ENCODE data around the gene HAGHL.

DNA sequence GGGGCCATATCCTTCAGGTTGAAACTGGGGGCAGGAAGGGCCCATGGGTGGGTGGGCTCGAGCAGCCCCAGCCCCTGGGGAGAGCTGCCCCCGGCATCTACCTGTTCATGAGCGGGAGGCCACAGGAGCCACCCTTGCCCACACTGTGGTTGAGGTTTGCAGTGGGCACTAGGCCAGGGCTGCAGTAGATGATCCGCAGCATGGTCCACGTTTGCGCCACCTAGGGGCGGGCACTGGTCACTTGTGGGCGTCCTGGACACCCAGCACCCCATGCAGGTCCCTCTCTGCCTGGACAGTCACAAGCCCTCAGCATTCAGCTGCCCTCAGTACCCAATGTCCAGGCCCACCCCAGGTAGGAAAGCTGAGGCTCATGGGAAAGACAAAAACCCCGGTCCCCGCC is 40.9 kb upstream of the HAGHL start:
- TF ChIP-seq CTCF (IDR thresholded peaks at IDR 0.05): peak; percentile 60; the same call in 2 of the 3 replicates
- no peak for TF ChIP-seq POLR2A (IDR thresholded peaks at IDR 0.05; ENCODE audit: low read length)
- no peak for TF ChIP-seq RARB (CRISPR knock-in tag; IDR thresholded peaks at IDR 0.05)
- no peak for TF ChIP-seq MYC (IDR thresholded peaks at IDR 0.05; ENCODE audit: borderline replicate concordance, low read length)
- TF ChIP-seq ZNF302 (CRISPR knock-in tag; IDR thresholded peaks at IDR 0.05): no peak
- TF ChIP-seq NR3C1 (IDR thresholded peaks at IDR 0.05): no peak
- TF ChIP-seq USF2 (IDR thresholded peaks at IDR 0.05): no peak
- TF ChIP-seq, protein P1, sequence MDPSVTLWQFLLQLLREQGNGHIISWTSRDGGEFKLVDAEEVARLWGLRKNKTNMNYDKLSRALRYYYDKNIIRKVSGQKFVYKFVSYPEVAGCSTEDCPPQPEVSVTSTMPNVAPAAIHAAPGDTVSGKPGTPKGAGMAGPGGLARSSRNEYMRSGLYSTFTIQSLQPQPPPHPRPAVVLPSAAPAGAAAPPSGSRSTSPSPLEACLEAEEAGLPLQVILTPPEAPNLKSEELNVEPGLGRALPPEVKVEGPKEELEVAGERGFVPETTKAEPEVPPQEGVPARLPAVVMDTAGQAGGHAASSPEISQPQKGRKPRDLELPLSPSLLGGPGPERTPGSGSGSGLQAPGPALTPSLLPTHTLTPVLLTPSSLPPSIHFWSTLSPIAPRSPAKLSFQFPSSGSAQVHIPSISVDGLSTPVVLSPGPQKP (IDR thresholded peaks at IDR 0.05; ENCODE audit: low read depth, low read length): no peak
